HL-60 (cell line): Measurements from ENCODE around the gene TSPAN33.

Source experiments
- GABPA ChIP-seq: IDR thresholded peaks from 2 replicates; pipeline ENCODE4 v1.6.1; 2012; ENCODE audit warnings: low read depth
- POLR2AphosphoS5 ChIP-seq: IDR thresholded peaks from 2 replicates; pipeline ENCODE4 v1.6.1; 2012; ENCODE audit warnings: low read depth
- SPI1 ChIP-seq: IDR thresholded peaks from 2 replicates; pipeline ENCODE4 v1.6.1; 2012; ENCODE audit warnings: low read depth, mild to moderate bottlenecking, borderline replicate concordance
- TF ChIP-seq, protein P1 (sequence below): IDR thresholded peaks from one replicate; pipeline ENCODE4 v1.5.1; 2011; ENCODE audit warnings: low read length, control low read depth, inconsistent platforms; ENCODE audit not compliant: insufficient read depth
- TF ChIP-seq, protein P2 (sequence below): IDR thresholded peaks from 2 replicates; pipeline ENCODE4 v1.6.1; 2012; ENCODE audit warnings: low read depth; ENCODE audit not compliant: insufficient replicate concordance

DNA sequence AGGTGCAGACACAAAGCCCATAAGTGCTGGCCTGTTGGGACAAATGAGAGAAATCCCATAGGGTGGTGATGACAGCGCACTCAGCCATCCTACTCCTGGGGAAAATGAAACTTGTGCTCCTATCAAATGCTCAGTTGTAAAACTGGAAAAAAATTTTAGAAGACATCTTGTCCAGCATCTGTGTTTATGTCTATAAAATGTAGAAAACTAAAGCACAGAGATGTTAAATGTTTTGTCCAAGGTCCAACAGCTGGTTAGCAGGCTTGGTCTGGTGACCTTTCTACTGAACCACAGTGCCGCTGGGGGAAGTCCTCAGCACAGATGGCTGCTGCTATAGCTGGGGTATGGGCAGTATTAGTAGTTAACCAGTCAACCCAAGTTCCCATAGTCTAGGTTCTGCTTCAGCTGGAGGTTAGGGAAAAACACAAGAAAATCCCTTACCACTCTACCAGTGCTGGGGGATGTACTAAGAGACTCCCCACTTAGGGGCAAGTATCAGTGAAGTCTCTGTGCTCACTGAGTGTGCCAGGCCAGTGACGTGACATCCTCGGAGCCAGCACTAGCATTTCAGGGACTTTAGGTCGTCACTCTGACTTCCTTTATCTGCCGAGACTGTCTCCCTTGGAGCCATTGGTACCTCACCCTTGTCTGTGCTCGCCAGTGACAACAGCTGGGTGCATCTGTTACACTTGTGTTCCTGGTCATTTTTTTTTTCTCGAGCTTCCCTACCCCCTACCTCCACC is 1.9 kb downstream of the TSPAN33 start:
- TF ChIP-seq SPI1 (no peak), POLR2AphosphoS5 (no peak), GABPA (no peak)
- TF ChIP-seq, protein P1, sequence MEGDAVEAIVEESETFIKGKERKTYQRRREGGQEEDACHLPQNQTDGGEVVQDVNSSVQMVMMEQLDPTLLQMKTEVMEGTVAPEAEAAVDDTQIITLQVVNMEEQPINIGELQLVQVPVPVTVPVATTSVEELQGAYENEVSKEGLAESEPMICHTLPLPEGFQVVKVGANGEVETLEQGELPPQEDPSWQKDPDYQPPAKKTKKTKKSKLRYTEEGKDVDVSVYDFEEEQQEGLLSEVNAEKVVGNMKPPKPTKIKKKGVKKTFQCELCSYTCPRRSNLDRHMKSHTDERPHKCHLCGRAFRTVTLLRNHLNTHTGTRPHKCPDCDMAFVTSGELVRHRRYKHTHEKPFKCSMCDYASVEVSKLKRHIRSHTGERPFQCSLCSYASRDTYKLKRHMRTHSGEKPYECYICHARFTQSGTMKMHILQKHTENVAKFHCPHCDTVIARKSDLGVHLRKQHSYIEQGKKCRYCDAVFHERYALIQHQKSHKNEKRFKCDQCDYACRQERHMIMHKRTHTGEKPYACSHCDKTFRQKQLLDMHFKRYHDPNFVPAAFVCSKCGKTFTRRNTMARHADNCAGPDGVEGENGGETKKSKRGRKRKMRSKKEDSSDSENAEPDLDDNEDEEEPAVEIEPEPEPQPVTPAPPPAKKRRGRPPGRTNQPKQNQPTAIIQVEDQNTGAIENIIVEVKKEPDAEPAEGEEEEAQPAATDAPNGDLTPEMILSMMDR: no peak
- TF ChIP-seq, protein P2, sequence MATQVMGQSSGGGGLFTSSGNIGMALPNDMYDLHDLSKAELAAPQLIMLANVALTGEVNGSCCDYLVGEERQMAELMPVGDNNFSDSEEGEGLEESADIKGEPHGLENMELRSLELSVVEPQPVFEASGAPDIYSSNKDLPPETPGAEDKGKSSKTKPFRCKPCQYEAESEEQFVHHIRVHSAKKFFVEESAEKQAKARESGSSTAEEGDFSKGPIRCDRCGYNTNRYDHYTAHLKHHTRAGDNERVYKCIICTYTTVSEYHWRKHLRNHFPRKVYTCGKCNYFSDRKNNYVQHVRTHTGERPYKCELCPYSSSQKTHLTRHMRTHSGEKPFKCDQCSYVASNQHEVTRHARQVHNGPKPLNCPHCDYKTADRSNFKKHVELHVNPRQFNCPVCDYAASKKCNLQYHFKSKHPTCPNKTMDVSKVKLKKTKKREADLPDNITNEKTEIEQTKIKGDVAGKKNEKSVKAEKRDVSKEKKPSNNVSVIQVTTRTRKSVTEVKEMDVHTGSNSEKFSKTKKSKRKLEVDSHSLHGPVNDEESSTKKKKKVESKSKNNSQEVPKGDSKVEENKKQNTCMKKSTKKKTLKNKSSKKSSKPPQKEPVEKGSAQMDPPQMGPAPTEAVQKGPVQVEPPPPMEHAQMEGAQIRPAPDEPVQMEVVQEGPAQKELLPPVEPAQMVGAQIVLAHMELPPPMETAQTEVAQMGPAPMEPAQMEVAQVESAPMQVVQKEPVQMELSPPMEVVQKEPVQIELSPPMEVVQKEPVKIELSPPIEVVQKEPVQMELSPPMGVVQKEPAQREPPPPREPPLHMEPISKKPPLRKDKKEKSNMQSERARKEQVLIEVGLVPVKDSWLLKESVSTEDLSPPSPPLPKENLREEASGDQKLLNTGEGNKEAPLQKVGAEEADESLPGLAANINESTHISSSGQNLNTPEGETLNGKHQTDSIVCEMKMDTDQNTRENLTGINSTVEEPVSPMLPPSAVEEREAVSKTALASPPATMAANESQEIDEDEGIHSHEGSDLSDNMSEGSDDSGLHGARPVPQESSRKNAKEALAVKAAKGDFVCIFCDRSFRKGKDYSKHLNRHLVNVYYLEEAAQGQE: no peak
